A549 treated with CORT108297 at 1 μM for 4 hours (cell line): ENCODE results near the gene RAB3GAP1. TPM values are rescaled to one million over a fixed set of nuclear protein-coding genes. Genes with fewer than 3 reads are reported as not detected.

Experiments
- total RNA-seq: library from RNA; stranded (reverse); fragments of 200-300 nt; extraction: Qiagen RNA extraction; gene quantifications from 5 replicates; pipeline ENCODE4 v1.2.3, GENCODE V29; 2022

The RAB3GAP1 gene
- 24.0 to 30.6 TPM (median 26.5 TPM) in 5 replicates for total RNA-seq

GRCh38 chr2:135052042-135052876 lies at the start of gene RAB3GAP1:
Gene RAB3GAP1 (plus strand): TSS chr2:135052292. CDS start chr2:135052308, 16 bp downstream.

DNA sequence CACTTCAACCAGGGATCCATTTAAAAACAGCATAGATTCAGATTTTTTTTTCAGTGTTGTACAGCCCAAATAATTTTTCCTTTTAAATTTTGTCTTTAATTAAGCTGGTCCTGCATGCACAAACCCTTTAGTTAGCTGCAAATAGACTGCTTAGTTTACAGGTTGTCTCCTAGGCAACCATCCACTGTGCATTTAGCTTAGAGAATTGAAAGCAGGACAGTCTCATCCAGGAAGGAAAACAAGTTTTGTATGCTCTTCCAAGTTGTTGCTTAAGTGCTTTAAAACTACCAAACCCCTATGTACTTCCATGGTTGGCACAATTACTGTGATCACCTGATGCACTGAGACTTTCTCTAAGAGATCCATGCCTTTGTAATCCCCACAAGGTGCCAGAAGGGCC lies 4.8 kb upstream of the RAB3GAP1 start, which contains the start of gene MAP3K19:
Gene MAP3K19, minus strand, starts transcription at position 148 of the 400 bp plus-strand sequence. CDS start 22,800 bp downstream, outside the sequence.

Other genes starting within 250 kb of the RAB3GAP1 start
- gene ACMSD, start 213.7 kb upstream of the RAB3GAP1 start, total RNA-seq = not detected in 5 replicates
- gene CCNT2, start 133.5 kb upstream of the RAB3GAP1 start, total RNA-seq = 8.2 to 10.7 TPM (median 10.3 TPM) in 5 replicates
- not detected in 5 replicates for gene MAP3K19, start 4.8 kb upstream of the RAB3GAP1 start, total RNA-seq